Cardiac fibroblast (primary cell): ENCODE data around the gene MTHFD2.
"Not testable (repeated sequence)": the region's sequence is repeated elsewhere in the genome, so short reads cannot be mapped to it uniquely, and the experiment has no call there.

ENCODE experiments used
- DNase-seq, 2 donors: peaks; one replicate each; pipeline versions ENCODE4 v3.0.0 to v3.0.0-alpha.2; 2010; ENCODE audit warnings: low read depth in 2 of 2
- H3K4me3 ChIP-seq, 2 donors: replicated peaks in 1 of 2; 1 replicate in 1 of 2; 2 replicates in 1 of 2; pipeline ENCODE4 v1.5.1; 2011; ENCODE audit warnings: low read depth in 2 of 2, low read length in 2 of 2, mild to moderate bottlenecking in 2 of 2, moderate library complexity in 1 of 2
- CTCF ChIP-seq: IDR thresholded peaks from one replicate; pipeline ENCODE4 v1.5.1; 2011; ENCODE audit warnings: low read depth, mild to moderate bottlenecking, low read length, inconsistent platforms

The MTHFD2 gene

GRCh38 chr2:74201596-74201995 is 3.2 kb downstream of the MTHFD2 start:
- TF ChIP-seq CTCF, result no peak
- peak; percentile 64 to 79 for DNase-seq
- H3K4me3 ChIP-seq, result no peak overlapping the region

- TF ChIP-seq CTCF, result no peak
- DNase-seq, result no peak
Observed at GRCh38 chr2:74204436-74204835, 6.0 kb downstream of the MTHFD2 start.

GRCh38 chr2:74205113-74205512 is 6.7 kb downstream of the MTHFD2 start:
- no peak for DNase-seq
- H3K4me3 ChIP-seq, result no peak overlapping the region
- no peak for TF ChIP-seq CTCF

More at GRCh38 chr2:74204436-74204835, 6.0 kb downstream of the MTHFD2 start:
- H3K4me3 ChIP-seq, result no peak overlapping the region

- no peak for DNase-seq
- no peak overlapping the region for H3K4me3 ChIP-seq
- TF ChIP-seq CTCF, result no peak
Observed at GRCh38 chr2:74205596-74205995, 7.2 kb downstream of the MTHFD2 start.

GRCh38 chr2:74206180-74206688 is 7.8 kb downstream of the MTHFD2 start:
- H3K4me3 ChIP-seq, result no peak overlapping the region
- no peak for TF ChIP-seq CTCF
- peak; percentile 86 to 89 for DNase-seq

- no peak for TF ChIP-seq CTCF
- DNase-seq, result no peak
- H3K4me3 ChIP-seq, result no peak overlapping the region
Observed at GRCh38 chr2:74212702-74213410, 14.4 kb downstream of the MTHFD2 start.

GRCh38 chr2:74215771-74216170 is 17.4 kb downstream of the MTHFD2 start:
- DNase-seq, H3K4me3 ChIP-seq: not testable (repeated sequence)
